Measurements from ENCODE around the gene EPB41L2. TPM values are rescaled to one million over a fixed set of nuclear protein-coding genes. Genes with fewer than 3 reads are reported as not detected.

The EPB41L2 gene
- total RNA-seq, 1 donor from 2014 or later, result 61.8 TPM

GRCh38 chr6:130971504-130971903, 91.5 kb downstream of the EPB41L2 start:
- peaks cover 3% of the 10 kb centered on the region for H4K20me1 ChIP-seq (ENCODE audit: low read depth)
- H3K4me2 ChIP-seq, result no peak overlapping the region
- H3K4me1 ChIP-seq, result peaks cover 5% of the 10 kb centered on the region
- H3K9ac ChIP-seq, result no peak overlapping the region
- no peak for DNase-seq (ENCODE audit: low spot score)
- no peaks in the 10 kb centered on the region for H3K9me3 ChIP-seq (ENCODE audit: low read depth)
- H3K27ac ChIP-seq, result no peak overlapping the region
- H3K79me2 ChIP-seq (ENCODE audit: low read depth), result peaks cover 46% of the 10 kb centered on the region
- Mint-ChIP-seq H3K4me1 (peaks cover 13% of the 10 kb centered on the region), H3K9me3 (peaks cover 3% of the 10 kb centered on the region), H3K27ac (no peak overlapping the region), H3K36me3 (peaks cover 2% of the 10 kb centered on the region), H3K4me3 (no peak overlapping the region), H3K27me3 (ENCODE audit: insufficient read depth, low read depth) (no peaks in the 10 kb centered on the region)
- H2AFZ ChIP-seq (replicated peaks), result no peak overlapping the region
- H3K27me3 ChIP-seq, result no peaks in the 10 kb centered on the region
- no peaks in the 10 kb centered on the region for H3K36me3 ChIP-seq
- TF ChIP-seq EZH2phosphoT487 (IDR thresholded peaks at IDR 0.05), result no peak
- no peak for TF ChIP-seq EZH2 (IDR thresholded peaks at IDR 0.05)
- TF ChIP-seq CTCF (IDR thresholded peaks at IDR 0.05), result no peak
- H3K4me3 ChIP-seq, result no peak overlapping the region
- H3F3A ChIP-seq (ENCODE audit: low read depth), result no peaks in the 10 kb centered on the region

- no peak for TF ChIP-seq EZH2 (IDR thresholded peaks at IDR 0.05)
- H3K36me3 ChIP-seq, result no peaks in the 10 kb centered on the region
- H3K4me1 Mint-ChIP-seq, result peaks cover 13% of the 10 kb centered on the region
- H3K9me3 ChIP-seq (ENCODE audit: low read depth), result no peaks in the 10 kb centered on the region
- H4K20me1 ChIP-seq (ENCODE audit: low read depth), result peaks cover 3% of the 10 kb centered on the region
- peaks cover 5% of the 10 kb centered on the region for H3K4me1 ChIP-seq
- no peak overlapping the region for H3K27ac ChIP-seq
- no peak overlapping the region for H3K9ac ChIP-seq
- peaks cover under 1% of the 10 kb centered on the region for H3K36me3 Mint-ChIP-seq
- no peaks in the 10 kb centered on the region for H3K27me3 Mint-ChIP-seq (ENCODE audit: insufficient read depth, low read depth)
- H3F3A ChIP-seq (ENCODE audit: low read depth), result no peaks in the 10 kb centered on the region
- H3K4me3 ChIP-seq, result no peak overlapping the region
- no peaks in the 10 kb centered on the region for H3K27me3 ChIP-seq
- no peak overlapping the region for H3K27ac Mint-ChIP-seq
- H3K4me3 Mint-ChIP-seq, result no peak overlapping the region
- H3K79me2 ChIP-seq (ENCODE audit: low read depth), result peaks cover 40% of the 10 kb centered on the region
- H3K4me2 ChIP-seq, result no peak overlapping the region
- DNase-seq (ENCODE audit: low spot score), result no peak
- no peak overlapping the region for H2AFZ ChIP-seq (replicated peaks)
- H3K9me3 Mint-ChIP-seq, result peaks cover 3% of the 10 kb centered on the region
Measured at GRCh38 chr6:130970839-130971410, 92.1 kb downstream of the EPB41L2 start.

GRCh38 chr6:130969791-130970491, 93.1 kb downstream of the EPB41L2 start:
- no peaks in the 10 kb centered on the region for H3F3A ChIP-seq (ENCODE audit: low read depth)
- DNase-seq (ENCODE audit: low spot score), result peak; percentile 7
- H3K27me3 ChIP-seq, result no peaks in the 10 kb centered on the region
- no peaks in the 10 kb centered on the region for H3K36me3 Mint-ChIP-seq
- no peak overlapping the region for H3K27ac Mint-ChIP-seq
- no peaks in the 10 kb centered on the region for H3K9me3 ChIP-seq (ENCODE audit: low read depth)
- TF ChIP-seq EZH2phosphoT487 (IDR thresholded peaks at IDR 0.05), result no peak
- TF ChIP-seq EZH2 (IDR thresholded peaks at IDR 0.05), result no peak
- no peak for TF ChIP-seq CTCF (IDR thresholded peaks at IDR 0.05)
- no peaks in the 10 kb centered on the region for H3K36me3 ChIP-seq
- H2AFZ ChIP-seq (replicated peaks), result no peak overlapping the region
- no peak overlapping the region for H3K9ac ChIP-seq
- H3K4me1 Mint-ChIP-seq, result peaks cover 13% of the 10 kb centered on the region
- peaks cover 5% of the 10 kb centered on the region for H3K4me1 ChIP-seq
- no peaks in the 10 kb centered on the region for H3K27me3 Mint-ChIP-seq (ENCODE audit: insufficient read depth, low read depth)
- no peak overlapping the region for H3K4me3 ChIP-seq
- no peak overlapping the region for H3K4me3 Mint-ChIP-seq
- H3K79me2 ChIP-seq (ENCODE audit: low read depth), result peaks cover 34% of the 10 kb centered on the region
- no peak overlapping the region for H3K27ac ChIP-seq
- no peak overlapping the region for H3K4me2 ChIP-seq
- H4K20me1 ChIP-seq (ENCODE audit: low read depth), result peaks cover 3% of the 10 kb centered on the region
- peaks cover 3% of the 10 kb centered on the region for H3K9me3 Mint-ChIP-seq

GRCh38 chr6:130969166-130969565, 93.9 kb downstream of the EPB41L2 start:
- H3K79me2 ChIP-seq (ENCODE audit: low read depth), result peaks cover 38% of the 10 kb centered on the region
- no peak overlapping the region for H3K27ac Mint-ChIP-seq

More at GRCh38 chr6:130969166-130969565, 93.9 kb downstream of the EPB41L2 start:
- H3K27ac ChIP-seq, result no peak overlapping the region
- no peak overlapping the region for H2AFZ ChIP-seq (replicated peaks)
- H3F3A ChIP-seq (ENCODE audit: low read depth), result no peaks in the 10 kb centered on the region
- Mint-ChIP-seq H3K4me3 (no peak overlapping the region), H3K4me1 (peaks cover 13% of the 10 kb centered on the region), H3K27me3 (ENCODE audit: insufficient read depth, low read depth) (no peaks in the 10 kb centered on the region), H3K36me3 (no peaks in the 10 kb centered on the region), H3K9me3 (peaks cover 3% of the 10 kb centered on the region)
- no peak overlapping the region for H3K9ac ChIP-seq
- no peaks in the 10 kb centered on the region for H3K36me3 ChIP-seq
- H4K20me1 ChIP-seq (ENCODE audit: low read depth), result peaks cover 3% of the 10 kb centered on the region
- no peak overlapping the region for H3K4me2 ChIP-seq
- TF ChIP-seq CTCF (IDR thresholded peaks at IDR 0.05) (no peak), EZH2 (IDR thresholded peaks at IDR 0.05) (no peak), EZH2phosphoT487 (IDR thresholded peaks at IDR 0.05) (no peak)
- H3K4me1 ChIP-seq, result peaks cover 5% of the 10 kb centered on the region
- DNase-seq (ENCODE audit: low spot score), result no peak
- H3K9me3 ChIP-seq (ENCODE audit: low read depth), result no peaks in the 10 kb centered on the region
- no peaks in the 10 kb centered on the region for H3K27me3 ChIP-seq
- H3K4me3 ChIP-seq, result no peak overlapping the region
